ENCODE results near the gene MERTK. TPM values are rescaled to one million over a fixed set of nuclear protein-coding genes. Genes with fewer than 3 reads are reported as not detected.

Gene MERTK
- total and polyA plus RNA-seq, 2 of the 8 experiments (the other 6 are each of a cell fraction or from before 2014, with no cell fraction given), result 6.5 to 7.0 TPM

Small RNAs within 50 kb of the gene (small RNA-seq; reads per million reads assigned to genes)
- not detected for gene RN7SL297P (ENCODE audit: insufficient read depth)

Other genes with a start within 250 kb of the MERTK start
- gene ANAPC1, start 14.4 kb upstream of the MERTK start, total RNA-seq (2021; fragmentation: NEBNext Ultra II Directional; extraction: Animal tissue kit (Norgen Biotek cat#: 25700)), result 107 and 110 TPM in 2 replicates
- 42.7 and 46.6 TPM in 2 replicates for gene ANAPC1, start 14.4 kb upstream of the MERTK start, polyA plus RNA-seq (2011; rRNA removed)
- 7.2 and 9.6 TPM in 2 replicates for gene TMEM87B, start 156.7 kb downstream of the MERTK start, total RNA-seq (2021; fragmentation: NEBNext Ultra II Directional; extraction: Animal tissue kit (Norgen Biotek cat#: 25700))
- gene TMEM87B, start 156.7 kb downstream of the MERTK start, polyA plus RNA-seq (2011; rRNA removed), result 3.0 and 9.0 TPM in 2 replicates
- 0.30 and 0.82 TPM in 2 replicates for gene FBLN7, start 239.8 kb downstream of the MERTK start, total RNA-seq (2021; fragmentation: NEBNext Ultra II Directional; extraction: Animal tissue kit (Norgen Biotek cat#: 25700))
- gene FBLN7, start 239.8 kb downstream of the MERTK start, polyA plus RNA-seq (2011; rRNA removed), result 0.77 and 0.88 TPM in 2 replicates

Data from H1 (cell line).